Hepatocyte (in vitro differentiated cells): ENCODE measurements around the gene MEIS2.

Experiments
- CTCF ChIP-seq: fragments of 200-600 bp; sonication (generic); IDR thresholded peaks from 2 replicates; pipeline ENCODE4 v1.5.1; 2016; ENCODE audit warnings: antibody characterized with exemption, mild to moderate bottlenecking; ENCODE audit not compliant: poor library complexity
- EZH2 ChIP-seq: fragments of 200-600 bp; sonication (generic); IDR thresholded peaks from 2 replicates; pipeline ENCODE4 v1.6.1; 2016; ENCODE audit warnings: antibody characterized with exemption, mild to moderate bottlenecking, borderline replicate concordance

- no peak for TF ChIP-seq EZH2
- TF ChIP-seq CTCF, result no peak
These were observed 66.0 kb downstream of the MEIS2 start for GRCh38 chr15:37034392-37034791.
